Neutrophil (primary cell): ENCODE data around the gene ABHD17A.
A peak's percentile ranks its signal among the peaks of the same experiment; 100 is the strongest.

Experiments
- H3K27ac ChIP-seq: fragments of 200-600 bp; sonication (generic); 2 replicates; pipeline ENCODE4 v1.5.1; 2016; ENCODE audit warnings: mild to moderate bottlenecking, moderate library complexity
- H3K27me3 ChIP-seq: fragments of 200-600 bp; sonication (generic); 2 replicates; pipeline ENCODE4 v1.6.0; 2016; ENCODE audit warnings: mild to moderate bottlenecking
- H3K36me3 ChIP-seq: fragments of 200-600 bp; sonication (generic); 2 replicates; pipeline ENCODE4 v1.5.1; 2017
- H3K4me1 ChIP-seq, 2 experiments: fragments of 200-600 bp in 1 of 2; sonication (generic) in 1 of 2; 1 replicate in 1 of 2; 2 replicates in 1 of 2; pipeline versions ENCODE4 v1.5.1 to v1.6.1; 2013 to 2016; ENCODE audit warnings: low read depth in 1 of 2, low read length in 1 of 2, mild to moderate bottlenecking in 1 of 2, moderate library complexity in 1 of 2; ENCODE audit not compliant: control insufficient read depth in 1 of 2, insufficient read depth in 1 of 2
- H3K4me3 ChIP-seq, 2 experiments: fragments of 200-600 bp in 1 of 2; sonication (generic) in 1 of 2; 1 replicate in 1 of 2; 2 replicates in 1 of 2; pipeline ENCODE4 v1.5.1; 2013 to 2016; ENCODE audit warnings: low read depth in 1 of 2, low read length in 1 of 2, mild to moderate bottlenecking in 1 of 2, moderate library complexity in 1 of 2
- H3K9me3 ChIP-seq: fragments of 200-600 bp; sonication (generic); 2 replicates; pipeline ENCODE4 v1.5.1; 2016
- TF ChIP-seq, protein P1 (sequence below): fragments of 200-600 bp; sonication (generic); IDR thresholded peaks from 2 replicates; pipeline ENCODE4 v1.5.1; 2016; ENCODE audit warnings: antibody characterized with exemption

The ABHD17A gene

DNA sequence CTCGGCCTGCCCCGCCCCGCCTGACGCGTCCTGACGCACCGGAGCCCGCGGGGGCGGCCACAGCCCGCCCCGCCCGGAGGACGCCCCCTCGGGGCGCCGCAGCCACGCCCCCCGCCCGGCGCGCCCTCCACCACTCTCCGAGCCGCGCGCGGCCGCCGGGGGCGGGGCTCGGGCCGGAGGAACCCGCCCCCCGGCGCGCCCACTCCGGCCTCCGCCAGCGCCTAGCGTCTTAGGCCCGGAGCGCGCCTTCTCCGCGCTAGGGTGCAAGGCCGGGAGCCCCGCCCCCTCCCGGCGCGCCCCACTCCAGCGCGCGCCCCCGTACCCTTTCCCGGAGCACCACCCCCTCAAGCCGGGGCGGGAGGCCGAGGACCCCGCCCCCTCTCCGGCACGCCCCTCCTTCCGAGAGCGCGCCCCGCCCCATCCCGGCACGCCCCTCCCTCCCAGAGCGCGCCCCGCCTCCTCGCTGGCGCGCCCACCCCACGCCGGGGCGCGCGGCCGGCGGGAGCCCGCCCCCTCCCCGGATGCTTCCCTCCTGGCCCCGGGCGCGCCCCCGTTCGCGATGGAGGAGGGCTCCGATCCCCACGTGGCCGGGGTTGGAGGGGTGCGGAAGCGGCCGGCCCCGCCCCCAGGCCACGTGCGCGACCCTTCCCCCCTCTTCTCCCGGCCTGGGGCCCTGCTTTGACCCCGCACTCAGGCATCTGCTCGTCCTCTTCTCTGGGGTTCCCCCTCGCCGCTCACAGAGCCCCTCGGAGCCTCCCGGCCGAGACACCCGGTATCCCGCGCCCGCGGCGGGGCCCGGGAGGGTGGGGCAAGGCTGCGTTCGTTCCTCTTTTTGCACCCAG is 21.4 kb downstream of the ABHD17A start:
- H3K4me1 ChIP-seq, result peaks cover 39 to 48% of the 10 kb centered on the region in 2 experiments
- H3K27me3 ChIP-seq, result no peaks in the 10 kb centered on the region
- TF ChIP-seq, protein P1, sequence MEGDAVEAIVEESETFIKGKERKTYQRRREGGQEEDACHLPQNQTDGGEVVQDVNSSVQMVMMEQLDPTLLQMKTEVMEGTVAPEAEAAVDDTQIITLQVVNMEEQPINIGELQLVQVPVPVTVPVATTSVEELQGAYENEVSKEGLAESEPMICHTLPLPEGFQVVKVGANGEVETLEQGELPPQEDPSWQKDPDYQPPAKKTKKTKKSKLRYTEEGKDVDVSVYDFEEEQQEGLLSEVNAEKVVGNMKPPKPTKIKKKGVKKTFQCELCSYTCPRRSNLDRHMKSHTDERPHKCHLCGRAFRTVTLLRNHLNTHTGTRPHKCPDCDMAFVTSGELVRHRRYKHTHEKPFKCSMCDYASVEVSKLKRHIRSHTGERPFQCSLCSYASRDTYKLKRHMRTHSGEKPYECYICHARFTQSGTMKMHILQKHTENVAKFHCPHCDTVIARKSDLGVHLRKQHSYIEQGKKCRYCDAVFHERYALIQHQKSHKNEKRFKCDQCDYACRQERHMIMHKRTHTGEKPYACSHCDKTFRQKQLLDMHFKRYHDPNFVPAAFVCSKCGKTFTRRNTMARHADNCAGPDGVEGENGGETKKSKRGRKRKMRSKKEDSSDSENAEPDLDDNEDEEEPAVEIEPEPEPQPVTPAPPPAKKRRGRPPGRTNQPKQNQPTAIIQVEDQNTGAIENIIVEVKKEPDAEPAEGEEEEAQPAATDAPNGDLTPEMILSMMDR, result no peak
- peak overlapping the region; percentile 99 for H3K27ac ChIP-seq
- no peaks in the 10 kb centered on the region for H3K9me3 ChIP-seq
- peak overlapping the region; percentile 92 to 99 for H3K4me3 ChIP-seq
- H3K36me3 ChIP-seq, result no peaks in the 10 kb centered on the region

DNA sequence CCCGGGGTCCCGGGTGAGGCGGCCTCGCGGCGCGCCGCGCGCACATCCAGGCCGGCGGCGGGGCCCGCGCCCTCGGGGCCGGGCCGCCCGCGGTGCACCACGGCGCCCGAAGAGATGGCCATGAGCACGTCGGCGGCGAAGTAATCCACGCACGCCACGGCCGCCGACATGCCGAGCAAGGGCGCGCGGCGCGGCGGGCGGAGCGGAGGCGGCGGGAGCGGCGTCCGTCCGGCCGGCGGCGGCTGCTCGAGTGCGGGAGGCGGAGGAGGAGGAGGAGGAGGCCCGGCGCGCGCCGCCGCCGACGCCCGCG is 22.0 kb downstream of the ABHD17A start, which contains the start of gene KLF16:
TSS of gene KLF16 (minus strand) at position 252 of the 310 bp plus-strand sequence. CDS start at position 170, 82 bp downstream.
- Histone ChIP-seq H3K27ac (peak within 1 kb of the TSS; percentile 99), H3K36me3 (no peaks in the 10 kb centered on the region), H3K9me3 (no peaks in the 10 kb centered on the region), H3K4me1 (peaks cover 43 to 54% of the 10 kb centered on the region in 2 experiments), H3K27me3 (no peaks in the 10 kb centered on the region), H3K4me3 (peak within 1 kb of the TSS; percentile 92 to 99)
- TF ChIP-seq, protein P1, result no peak

DNA sequence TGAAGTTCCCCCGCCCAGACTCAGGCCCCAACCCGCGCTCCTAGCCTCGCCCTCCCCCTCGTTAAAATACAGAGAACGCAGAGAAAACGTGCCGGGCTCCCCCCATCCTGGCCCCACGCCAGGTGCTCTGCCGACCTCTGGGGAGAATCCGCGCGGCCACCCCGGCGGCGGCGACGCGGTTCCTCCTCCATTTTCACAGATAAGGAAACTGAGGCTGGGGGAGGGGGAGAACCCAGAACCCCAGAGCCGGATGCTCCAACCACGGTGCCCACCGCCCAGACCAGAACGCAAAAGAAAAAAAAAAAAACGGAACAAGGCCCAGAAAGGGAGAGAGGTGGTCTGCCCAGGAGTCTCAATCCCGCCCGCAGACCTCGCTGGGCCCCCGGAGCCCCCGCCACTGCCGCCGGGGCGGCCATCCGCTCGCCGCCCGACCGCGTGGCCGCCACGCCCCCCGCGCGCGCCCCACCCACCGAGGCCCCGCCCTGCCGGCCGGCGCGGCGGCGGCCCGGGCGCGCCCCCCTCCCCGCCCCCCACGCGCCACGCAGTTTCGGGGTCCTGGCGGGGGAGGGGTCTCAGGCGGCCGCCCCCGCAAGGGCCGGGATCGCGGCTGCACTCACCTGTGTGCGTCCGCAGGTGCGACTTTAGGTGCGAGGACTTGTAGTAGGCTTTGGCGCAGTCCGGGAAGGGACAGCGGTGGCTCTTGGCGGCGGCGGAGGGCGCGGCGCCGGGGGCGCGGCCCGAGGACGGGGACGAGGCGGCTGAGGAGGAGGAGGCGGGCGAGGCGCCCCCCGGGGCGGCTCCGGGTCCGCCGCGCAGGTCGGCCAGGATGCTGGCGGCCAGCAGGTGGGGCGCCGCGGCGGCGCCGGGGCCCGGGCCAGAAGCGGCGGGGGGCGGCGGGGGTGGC is 22.6 kb downstream of the ABHD17A start:
- peaks cover 49 to 60% of the 10 kb centered on the region in 2 experiments for H3K4me1 ChIP-seq
- peak overlapping the region; percentile 72 to 78 for H3K4me3 ChIP-seq
- no peaks in the 10 kb centered on the region for H3K36me3 ChIP-seq
- no peaks in the 10 kb centered on the region for H3K9me3 ChIP-seq
- peak overlapping the region; percentile 99 for H3K27ac ChIP-seq
- H3K27me3 ChIP-seq, result no peaks in the 10 kb centered on the region
- TF ChIP-seq, protein P1, result no peak

DNA sequence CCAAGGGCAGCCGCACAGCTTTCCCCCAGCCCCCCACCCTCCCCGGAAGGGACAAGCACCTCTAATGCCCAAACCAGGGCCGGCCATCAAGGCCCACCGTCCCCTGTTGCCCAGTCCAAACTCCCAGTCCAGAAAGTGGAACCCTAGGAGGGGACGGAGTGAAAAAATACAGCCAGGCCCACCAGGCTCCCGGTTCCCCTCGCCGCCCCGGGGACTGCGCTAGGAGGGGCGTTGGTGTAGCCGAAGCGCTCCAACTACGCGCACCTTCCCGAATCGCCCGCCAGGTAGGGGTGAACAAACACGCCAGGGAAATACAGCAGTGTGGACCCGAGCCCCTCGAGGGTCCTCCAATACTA is 23.2 kb downstream of the ABHD17A start:
- TF ChIP-seq, protein P1, result no peak
- Histone ChIP-seq H3K9me3 (no peaks in the 10 kb centered on the region), H3K36me3 (no peaks in the 10 kb centered on the region), H3K27me3 (no peaks in the 10 kb centered on the region), H3K27ac (peak overlapping the region; percentile 99), H3K4me3 (peak overlapping the region; percentile 72 to 78), H3K4me1 (peaks cover 55 to 66% of the 10 kb centered on the region in 2 experiments)

DNA sequence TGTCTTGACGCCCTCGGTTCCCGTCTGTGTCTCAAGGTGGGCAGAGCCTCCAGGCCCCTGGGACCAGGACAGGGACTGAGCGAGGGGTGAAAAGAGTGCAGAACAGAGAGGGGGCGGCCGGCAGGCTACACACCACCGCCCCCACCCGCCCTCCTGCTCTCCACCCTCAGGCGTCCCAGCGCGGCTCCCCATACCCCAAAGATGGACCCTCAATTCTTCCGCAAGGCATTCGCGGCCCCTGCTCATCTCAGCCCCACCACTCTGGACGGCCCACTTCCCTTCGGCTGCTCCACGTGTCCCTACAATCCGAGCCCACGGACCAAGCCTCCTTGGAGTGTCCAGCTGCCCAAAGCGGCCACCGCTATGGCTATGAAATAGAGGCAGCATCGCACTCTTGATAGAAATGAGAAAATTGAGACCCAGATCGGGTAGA is 23.7 kb downstream of the ABHD17A start:
- Histone ChIP-seq H3K27me3 (no peaks in the 10 kb centered on the region), H3K4me1 (peaks cover 57 to 70% of the 10 kb centered on the region in 2 experiments), H3K9me3 (no peaks in the 10 kb centered on the region), H3K36me3 (no peaks in the 10 kb centered on the region), H3K4me3 (peak overlapping the region; percentile 72 to 78), H3K27ac (peak overlapping the region; percentile 99)
- TF ChIP-seq, protein P1, result no peak
